Activated CD8-positive, alpha-beta memory T cell treated with anti-CD3 and anti-CD28 coated beads, Interleukin-2, amount 50 U/mL, for 4 hours (primary cell): ENCODE results near the gene LYPD6B.
"Not testable (repeated sequence)": the region's sequence is repeated elsewhere in the genome, so short reads cannot be mapped to it uniquely, and the experiment has no call there.

Experiments
- DNase-seq: peaks from one replicate; pipeline ENCODE4 v3.0.0-alpha.2; 2020

Gene LYPD6B

DNA sequence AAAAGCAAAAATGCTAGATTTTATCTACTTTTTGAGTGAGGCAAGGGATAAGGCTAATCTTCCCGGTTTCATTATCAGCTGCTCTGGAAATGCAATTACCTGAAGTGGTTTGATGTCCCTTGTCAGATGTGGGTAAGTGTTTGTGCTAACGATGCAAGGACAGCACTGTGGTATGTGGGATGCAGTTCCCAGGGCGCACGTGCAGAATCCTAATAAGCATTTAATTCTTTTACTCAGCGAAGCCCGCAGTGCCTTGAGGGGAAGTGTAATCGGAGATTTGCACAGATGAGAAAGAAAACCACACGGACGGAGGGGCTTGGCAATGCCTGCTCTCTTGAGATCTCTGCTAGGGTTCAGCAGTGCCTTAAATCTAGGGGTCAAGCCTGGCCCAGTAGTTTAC is 183.4 kb downstream of the LYPD6B start:
- DNase-seq = no peak

DNA sequence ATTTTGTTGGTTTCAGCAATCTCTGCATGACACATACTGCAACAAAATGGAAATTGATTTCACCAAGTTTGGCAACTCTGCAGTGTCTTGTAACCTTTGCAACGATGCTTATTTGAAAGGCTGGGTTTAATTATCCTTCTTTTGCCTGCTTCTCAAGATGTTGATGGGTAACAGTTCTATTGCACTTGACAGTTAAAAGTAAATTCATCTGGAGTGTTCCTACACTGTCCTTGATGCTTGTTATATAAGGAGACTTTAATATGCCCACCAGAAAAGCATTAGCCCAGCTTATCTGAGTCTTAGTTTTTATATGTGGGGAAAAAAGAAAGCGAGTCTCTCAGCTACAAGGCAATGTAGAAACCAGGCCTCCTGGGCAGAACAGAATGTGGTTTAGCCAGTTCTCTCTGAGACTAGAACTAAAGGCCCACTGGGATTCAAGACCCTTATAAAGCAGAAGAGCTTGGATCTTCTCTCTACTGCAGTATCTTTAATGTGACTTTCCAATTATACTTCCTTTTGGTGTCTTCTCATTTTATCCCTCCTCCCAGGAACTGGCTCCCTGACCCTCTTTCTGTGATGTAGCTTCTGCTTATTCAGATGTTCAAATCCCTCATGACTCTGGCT is 185.1 kb downstream of the LYPD6B start:
- DNase-seq = no peak

DNA sequence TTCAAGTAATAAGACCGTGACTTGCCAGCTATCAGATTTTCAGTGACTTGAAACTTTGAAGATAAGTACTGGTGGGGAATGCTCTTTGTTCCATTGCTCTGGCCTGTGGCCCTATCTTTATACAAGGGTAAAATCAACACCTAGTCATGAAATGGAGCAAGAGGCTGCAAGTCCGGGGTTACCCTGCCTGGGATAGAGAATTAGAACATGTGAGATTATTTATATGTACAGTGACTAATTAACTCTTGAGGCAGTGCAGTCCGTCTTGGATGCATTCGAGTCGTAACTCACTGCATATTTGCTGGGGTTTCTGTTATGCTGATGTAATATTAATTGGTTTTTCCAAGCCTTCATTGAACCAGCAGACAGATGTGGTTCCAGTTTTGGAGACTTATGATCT is 186.0 kb downstream of the LYPD6B start:
- DNase-seq = no peak

DNA sequence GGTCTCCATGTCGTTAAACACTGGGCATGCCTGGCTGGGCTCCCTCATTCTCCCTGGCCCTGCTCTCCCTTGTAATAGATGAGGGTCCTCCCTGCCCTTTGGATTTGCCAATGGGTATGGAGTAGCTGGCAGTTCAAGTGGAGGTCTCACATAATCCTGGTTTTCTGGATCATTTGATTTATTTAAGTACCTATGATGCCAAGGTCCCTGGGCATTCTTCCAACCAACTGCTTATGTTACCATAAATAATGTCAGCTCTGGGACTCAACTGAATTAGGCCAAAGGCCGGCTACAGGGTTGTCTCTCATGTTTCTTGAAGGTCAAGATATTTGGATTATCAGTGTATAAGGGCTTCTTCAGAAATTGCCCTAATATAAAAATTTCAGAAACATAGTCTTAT is 186.9 kb downstream of the LYPD6B start:
- DNase-seq = no peak

DNA sequence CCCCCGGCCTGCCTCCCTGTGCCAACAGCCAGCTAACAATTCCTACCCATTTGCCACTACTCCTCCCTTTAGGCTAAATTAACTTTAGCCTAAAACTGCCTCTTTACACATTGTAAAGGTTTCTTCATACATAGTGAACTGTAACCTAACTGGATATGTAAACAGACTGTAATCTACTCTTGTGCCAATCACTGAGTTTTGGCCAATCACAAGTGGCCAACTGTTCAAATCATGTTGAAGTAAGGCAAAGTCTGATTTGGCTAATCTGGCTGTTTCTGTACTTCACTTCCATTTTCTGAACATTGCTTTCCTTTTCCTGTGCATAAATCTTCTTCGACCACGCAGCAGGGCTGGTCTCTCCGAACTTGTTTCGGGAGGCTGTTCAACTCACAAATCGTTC is 188.3 kb downstream of the LYPD6B start:
- DNase-seq = no peak

DNA sequence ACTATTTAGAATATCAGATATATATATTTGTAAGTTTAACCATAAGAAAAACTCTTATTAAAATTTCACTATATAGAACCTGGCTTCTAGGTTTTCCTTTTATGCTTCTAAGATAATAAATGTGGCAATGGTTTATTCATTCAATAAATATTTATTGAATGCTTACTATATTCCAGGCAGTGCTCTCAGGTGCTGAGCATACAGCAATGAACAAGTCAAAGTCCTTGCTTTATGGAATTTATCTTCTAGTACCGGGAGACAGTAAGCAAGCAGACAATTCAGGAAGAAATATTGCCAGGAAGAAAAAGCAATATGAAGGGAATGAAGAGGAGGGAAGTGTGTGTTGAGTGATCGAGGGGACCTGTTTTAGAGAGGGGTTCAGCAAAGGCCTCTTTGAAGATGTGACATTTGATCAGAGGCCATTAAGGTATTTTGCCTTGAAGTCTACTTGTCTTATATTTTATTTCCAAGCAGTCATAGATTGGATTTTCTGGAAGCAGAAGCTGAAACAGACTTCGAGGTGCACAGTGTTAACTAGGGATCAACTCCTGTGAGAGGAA is 197.4 kb downstream of the LYPD6B start:
- DNase-seq = no peak

DNA sequence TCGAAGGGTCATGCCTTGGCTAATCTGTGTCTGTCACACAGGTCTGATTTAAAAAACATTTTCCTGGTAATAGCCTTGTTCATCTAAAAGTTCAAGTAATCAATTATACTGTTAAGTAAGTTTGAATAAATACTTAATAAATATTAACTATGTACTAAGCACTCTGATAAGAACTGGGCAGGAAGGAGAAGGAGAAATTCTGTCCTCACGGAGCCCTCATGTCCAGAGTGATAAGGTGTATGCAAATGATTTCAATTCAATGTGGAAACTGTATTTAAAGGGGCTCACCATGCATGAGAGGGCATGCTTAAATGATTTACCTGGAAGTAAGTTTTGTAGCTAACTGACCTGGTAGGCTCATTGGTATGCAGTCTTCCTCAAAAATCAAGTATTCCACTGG is 197.9 kb downstream of the LYPD6B start:
- no peak for DNase-seq

DNA sequence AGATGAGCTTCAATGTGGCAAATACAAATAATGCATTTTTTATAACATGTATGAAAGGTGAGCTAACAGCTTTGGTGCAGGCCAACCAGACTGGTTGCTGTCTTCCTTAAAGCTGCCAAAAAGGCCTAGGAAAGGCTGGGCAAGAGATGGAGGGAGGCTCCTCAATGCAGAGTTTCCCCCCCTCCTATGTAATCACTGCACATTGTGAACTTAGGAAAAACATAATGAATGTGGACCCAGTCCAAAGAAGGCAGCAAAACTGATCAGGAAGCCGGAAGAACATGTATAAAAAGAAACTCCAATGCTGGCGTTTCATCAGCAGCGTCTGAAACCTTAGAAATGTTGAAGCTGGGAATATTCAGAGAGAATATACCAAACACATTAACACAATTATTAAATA is 207.7 kb downstream of the LYPD6B start:
- no peak for DNase-seq

DNA sequence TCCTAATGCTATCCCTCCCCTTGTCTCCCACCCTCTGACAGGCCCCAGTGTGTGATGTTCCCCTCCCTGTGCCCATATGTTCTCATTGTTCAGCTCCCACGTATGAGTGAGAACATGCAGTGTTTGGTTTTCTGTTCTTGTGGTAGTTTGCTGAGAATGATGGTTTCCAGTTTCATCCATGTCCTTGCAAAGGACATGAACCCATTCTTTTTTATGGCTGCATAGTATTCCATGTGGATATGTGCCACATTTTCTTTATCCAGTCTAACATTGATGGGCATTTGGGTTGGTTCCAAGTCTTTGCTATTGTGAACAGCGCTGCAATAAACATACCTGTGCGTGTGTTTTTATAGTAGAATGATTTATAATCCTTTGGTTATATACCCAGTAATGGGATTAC is 212.9 kb downstream of the LYPD6B start:
- DNase-seq = not testable (repeated sequence)

DNA sequence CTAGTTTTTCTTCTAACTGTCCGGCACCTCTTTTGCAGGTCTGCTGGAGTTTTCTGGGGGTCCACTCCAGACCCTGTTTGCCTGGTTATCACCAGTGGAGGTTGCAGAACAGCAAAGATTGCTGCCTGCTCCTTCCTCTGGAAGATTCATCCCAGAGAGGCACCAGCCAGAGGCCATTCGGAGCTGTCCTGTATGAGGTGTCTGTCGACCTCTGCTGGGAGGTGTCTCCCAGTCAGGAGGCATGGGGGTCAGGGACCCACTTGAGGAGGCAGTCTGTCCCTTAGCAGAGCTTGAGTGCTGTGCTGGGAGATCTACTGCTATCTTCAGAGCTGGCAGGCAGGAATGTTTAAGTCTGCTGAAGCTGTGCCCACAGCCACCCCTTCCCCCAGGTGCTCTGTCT is 218.4 kb downstream of the LYPD6B start:
- not testable (repeated sequence) for DNase-seq

DNA sequence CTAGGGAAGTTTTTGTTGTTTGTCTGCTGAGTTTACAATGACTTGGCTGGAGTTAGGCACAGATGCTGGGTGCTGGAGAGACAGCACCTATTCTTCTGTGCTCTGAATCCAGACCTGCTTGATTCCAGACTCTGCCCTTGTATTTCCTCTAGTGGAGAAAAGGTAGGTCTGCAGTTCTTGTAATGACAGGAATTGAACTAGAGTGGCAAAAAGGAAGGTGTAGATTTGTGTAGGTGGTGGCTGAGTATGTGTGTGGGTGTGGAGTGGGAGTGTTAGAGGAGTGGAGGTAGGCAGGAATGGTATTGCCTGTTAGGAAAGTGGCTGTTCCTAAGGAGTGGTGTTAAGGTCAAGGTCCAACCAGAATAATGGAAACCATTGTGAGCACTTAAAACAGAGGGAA is 220.0 kb downstream of the LYPD6B start:
- no peak for DNase-seq

DNA sequence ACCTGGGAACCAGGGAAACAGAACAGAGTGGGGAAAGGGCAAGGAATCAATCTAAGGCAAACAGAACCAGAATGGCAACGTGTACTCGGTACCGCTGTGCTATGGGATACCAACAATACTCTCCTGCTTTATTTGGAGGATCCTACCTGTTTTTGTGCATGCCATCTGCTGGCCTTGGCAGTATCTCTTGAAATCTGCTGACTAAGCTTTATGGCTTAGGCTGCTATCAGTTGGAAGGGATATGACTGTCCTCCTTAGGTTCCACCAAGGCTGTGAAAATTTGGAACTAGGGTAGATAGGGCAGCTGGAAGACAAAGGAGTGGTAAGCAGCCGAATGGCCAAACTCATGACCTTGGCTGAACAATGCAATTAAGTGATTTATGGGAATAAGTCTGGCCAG is 220.6 kb downstream of the LYPD6B start:
- DNase-seq = no peak

DNA sequence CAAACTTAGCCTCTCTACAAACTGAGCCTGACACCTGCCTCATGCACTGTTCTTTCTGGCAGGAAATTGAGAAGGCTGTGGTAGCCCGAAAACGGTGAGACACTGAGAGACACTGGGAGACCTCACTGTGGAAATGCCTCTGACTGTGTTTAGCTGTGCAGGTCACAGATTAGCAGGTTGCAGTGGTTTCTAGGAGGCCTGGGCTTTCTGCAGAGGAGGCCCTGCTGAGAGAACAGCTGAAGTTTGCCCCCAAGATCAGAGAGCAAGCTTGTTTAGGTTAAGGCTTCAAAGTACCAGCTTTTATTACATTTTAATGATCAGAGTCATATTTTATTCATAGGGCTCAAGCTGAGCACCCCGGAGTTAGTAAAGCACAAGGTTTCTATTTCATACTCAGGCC is 223.2 kb downstream of the LYPD6B start:
- no peak for DNase-seq
